COLO829 (cell line): ENCODE data around the gene CTDSPL2.
"Not testable (repeated sequence)": the region's sequence is repeated elsewhere in the genome, so short reads cannot be mapped to it uniquely, and the experiment has no call there.

Source experiments
- DNase-seq: peaks from one replicate; pipeline ENCODE4 v3.0.0; 2012; ENCODE audit warnings: low spot score

CTDSPL2 gene

GRCh38 chr15:44485880-44486279 lies 58.5 kb downstream of the CTDSPL2 start:
- DNase-seq, result no peak

- DNase-seq, result peak; percentile 26
Measured at GRCh38 chr15:44489464-44489863, 62.0 kb downstream of the CTDSPL2 start.

GRCh38 chr15:44490622-44491021 lies 63.2 kb downstream of the CTDSPL2 start:
- no peak for DNase-seq

- DNase-seq, result no peak
Measured at GRCh38 chr15:44492040-44492439, 64.6 kb downstream of the CTDSPL2 start.

- DNase-seq, result no peak
Measured at GRCh38 chr15:44492672-44493071, 65.2 kb downstream of the CTDSPL2 start.

- DNase-seq, result no peak
Measured at GRCh38 chr15:44495562-44495961, 68.1 kb downstream of the CTDSPL2 start.

GRCh38 chr15:44500555-44500954 lies 73.1 kb downstream of the CTDSPL2 start:
- DNase-seq, result no peak

- peak; percentile 14 for DNase-seq
Measured at GRCh38 chr15:44501768-44502366, 74.4 kb downstream of the CTDSPL2 start.

- no peak for DNase-seq
Measured at GRCh38 chr15:44516436-44516835, 89.0 kb downstream of the CTDSPL2 start.

GRCh38 chr15:44519537-44519936 lies 92.1 kb downstream of the CTDSPL2 start:
- no peak for DNase-seq

- no peak for DNase-seq
Measured at GRCh38 chr15:44525018-44525417, 97.6 kb downstream of the CTDSPL2 start.

GRCh38 chr15:44527241-44527640 lies 99.8 kb downstream of the CTDSPL2 start:
- DNase-seq, result no peak

- DNase-seq, result no peak
Measured at GRCh38 chr15:44529864-44530604, 102.6 kb downstream of the CTDSPL2 start.

GRCh38 chr15:44530653-44531052 lies 103.2 kb downstream of the CTDSPL2 start:
- DNase-seq, result no peak

- DNase-seq, result not testable (repeated sequence)
Measured at GRCh38 chr15:44532275-44532674, 104.8 kb downstream of the CTDSPL2 start.

GRCh38 chr15:44532689-44533088 lies 105.3 kb downstream of the CTDSPL2 start:
- no peak for DNase-seq

- DNase-seq, result no peak
Measured at GRCh38 chr15:44535092-44535491, 107.7 kb downstream of the CTDSPL2 start.

GRCh38 chr15:44535523-44536301 lies 108.3 kb downstream of the CTDSPL2 start:
- no peak for DNase-seq

GRCh38 chr15:44536302-44536961 lies 109.0 kb downstream of the CTDSPL2 start:
- peak; percentile 69 for DNase-seq

- peak; percentile 88 for DNase-seq
Measured at GRCh38 chr15:44536962-44537734, 109.7 kb downstream of the CTDSPL2 start, which contains the start of gene EIF3J. EIF3J (plus strand) TSS chr15:44537147; CDS start chr15:44537195, 48 bp downstream.

GRCh38 chr15:44537735-44538240 lies 110.4 kb downstream of the CTDSPL2 start:
- DNase-seq, result no peak
